ENCODE measurements around the gene OR4D10.
A peak's percentile ranks its signal among the peaks of the same experiment; 100 is the strongest.

The OR4D10 gene

DNA sequence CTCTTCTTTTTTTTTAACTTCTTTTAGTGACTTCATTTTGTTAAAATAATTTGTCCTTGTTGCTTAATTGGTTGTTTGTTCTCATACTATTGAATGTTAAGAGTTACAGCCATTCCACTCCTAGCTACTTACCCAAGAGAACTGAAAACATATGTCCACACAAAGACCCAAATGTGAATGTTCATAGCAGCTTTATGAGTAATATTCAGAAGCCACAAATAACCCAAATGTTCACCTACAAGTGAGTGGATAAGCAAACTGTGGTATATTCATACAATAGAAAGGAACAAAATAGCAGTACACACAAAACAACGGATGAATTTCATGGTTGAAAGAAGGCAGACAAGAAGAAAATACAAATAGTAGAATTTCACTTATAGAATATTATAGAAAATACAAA lies 28.8 kb downstream of the OR4D10 start:
- Histone ChIP-seq H3K79me1 (ENCODE audit: low read depth, low read length) (no peaks in the 10 kb centered on the region), H3K4me1 (ENCODE audit: control insufficient read depth in 2 of 2, insufficient read depth in 1 of 2, low read depth in 1 of 2, low read length in 2 of 2) (no peaks in the 10 kb centered on the region), H4K91ac (ENCODE audit: low read depth, low read length, poor library complexity) (no peak overlapping the region), H3K27me3 (ENCODE audit: control insufficient read depth in 3 of 3, insufficient read depth in 3 of 3, low read depth in 1 of 3, low read length in 3 of 3) (peaks cover 0 to 5% (median 0%) of the 10 kb centered on the region in 3 experiments), H4K8ac (ENCODE audit: low read depth, low read length) (no peak overlapping the region), H3K14ac (ENCODE audit: low read length) (no peak overlapping the region), H3K36me3 (replicated peaks in 1 of 2; ENCODE audit: control insufficient read depth in 2 of 2, insufficient read depth in 2 of 2, low read length in 2 of 2) (no peaks in the 10 kb centered on the region), H2BK5ac (ENCODE audit: low read length) (no peak overlapping the region), H3K9ac (ENCODE audit: low read depth, low read length, poor library complexity) (no peak overlapping the region), H3K9me3 (replicated peaks in 1 of 2; ENCODE audit: control insufficient read depth in 2 of 2, insufficient read depth in 1 of 2, low read depth in 1 of 2, low read length in 2 of 2) (no peaks in the 10 kb centered on the region), H2AFZ (ENCODE audit: low read length) (no peak overlapping the region), H3K4ac (ENCODE audit: low read length) (no peak overlapping the region), H2AK5ac (ENCODE audit: low read depth, low read length) (no peak overlapping the region), H2BK120ac (ENCODE audit: low read depth, low read length) (no peak overlapping the region), H3K23ac (ENCODE audit: low read depth, low read length, poor library complexity) (no peak overlapping the region), H3K4me2 (ENCODE audit: insufficient read depth, low read length, poor library complexity, severe bottlenecking) (no peak overlapping the region), H3K18ac (ENCODE audit: low read length) (no peak overlapping the region), H2BK12ac (ENCODE audit: low read length) (no peak overlapping the region), H3K4me3 (ENCODE audit: low read length in 2 of 2) (no peak overlapping the region), H3K27ac (replicated peaks; ENCODE audit: low read length) (no peak overlapping the region), H2BK15ac (ENCODE audit: low read length) (no peak overlapping the region)
- DNase-seq (ENCODE audit: low spot score), result no peak
- WGBS, 2 donors (ENCODE audit: extremely low coverage in 2 of 2, insufficient read length in 2 of 2, insufficient replicate concordance in 1 of 2), result no CpG with 5 or more reads among the region's 1 CpG

DNA sequence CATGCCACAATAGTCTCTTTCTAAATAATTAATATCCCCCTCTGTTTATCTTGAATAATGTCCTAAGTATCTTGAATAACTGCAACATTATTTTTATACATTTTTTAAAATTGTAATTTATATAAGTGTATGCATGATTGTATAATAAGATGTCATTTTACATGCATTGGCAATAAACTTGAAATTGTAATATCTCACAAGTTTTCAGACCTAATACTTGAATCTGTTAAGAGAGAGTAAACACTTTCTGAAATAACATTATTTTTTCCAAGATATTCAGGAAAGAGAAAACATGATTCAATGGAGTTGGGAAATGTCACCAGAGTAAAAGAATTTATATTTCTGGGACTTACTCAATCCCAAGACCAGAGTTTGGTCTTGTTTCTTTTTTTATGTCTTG lies 30.2 kb downstream of the OR4D10 start, which contains the start of gene OR4D11:
Gene OR4D11 (plus strand): TSS at position 301 of the 400 bp plus-strand sequence. CDS start 0 bp downstream, at position 301.
- H3K14ac ChIP-seq (ENCODE audit: low read length), result no peak within 1 kb of the TSS
- DNase-seq (ENCODE audit: low spot score), result no peak
- peaks cover 0 to 5% (median 0%) of the 10 kb centered on the region in 3 experiments for H3K27me3 ChIP-seq (ENCODE audit: control insufficient read depth in 3 of 3, insufficient read depth in 3 of 3, low read depth in 1 of 3, low read length in 3 of 3)
- H2AK5ac ChIP-seq (ENCODE audit: low read depth, low read length), result peak within 1 kb of the TSS; percentile 42
- H3K9ac ChIP-seq (ENCODE audit: low read depth, low read length, poor library complexity), result no peak within 1 kb of the TSS
- no peak within 1 kb of the TSS for H3K4ac ChIP-seq (ENCODE audit: low read length)
- no peak within 1 kb of the TSS for H2BK120ac ChIP-seq (ENCODE audit: low read depth, low read length)
- no peaks in the 10 kb centered on the region for H3K36me3 ChIP-seq (replicated peaks in 1 of 2; ENCODE audit: control insufficient read depth in 2 of 2, insufficient read depth in 2 of 2, low read length in 2 of 2)
- no peak within 1 kb of the TSS for H3K18ac ChIP-seq (ENCODE audit: low read length)
- no peaks in the 10 kb centered on the region for H3K9me3 ChIP-seq (replicated peaks in 1 of 2; ENCODE audit: control insufficient read depth in 2 of 2, insufficient read depth in 1 of 2, low read depth in 1 of 2, low read length in 2 of 2)
- H4K91ac ChIP-seq (ENCODE audit: low read depth, low read length, poor library complexity), result no peak within 1 kb of the TSS
- H3K27ac ChIP-seq (replicated peaks; ENCODE audit: low read length), result no peak within 1 kb of the TSS
- no peak within 1 kb of the TSS for H3K4me3 ChIP-seq (ENCODE audit: low read length in 2 of 2)
- no peak within 1 kb of the TSS for H4K8ac ChIP-seq (ENCODE audit: low read depth, low read length)
- H2BK12ac ChIP-seq (ENCODE audit: low read length), result no peak within 1 kb of the TSS
- no peak within 1 kb of the TSS for H2AFZ ChIP-seq (ENCODE audit: low read length)
- no peaks in the 10 kb centered on the region for H3K79me1 ChIP-seq (ENCODE audit: low read depth, low read length)
- no peak within 1 kb of the TSS for H2BK5ac ChIP-seq (ENCODE audit: low read length)
- H3K4me1 ChIP-seq (ENCODE audit: control insufficient read depth in 2 of 2, insufficient read depth in 1 of 2, low read depth in 1 of 2, low read length in 2 of 2), result no peaks in the 10 kb centered on the region
- H3K4me2 ChIP-seq (ENCODE audit: insufficient read depth, low read length, poor library complexity, severe bottlenecking), result no peak within 1 kb of the TSS
- no peak within 1 kb of the TSS for H2BK15ac ChIP-seq (ENCODE audit: low read length)
- no peak within 1 kb of the TSS for H3K23ac ChIP-seq (ENCODE audit: low read depth, low read length, poor library complexity)

DNA sequence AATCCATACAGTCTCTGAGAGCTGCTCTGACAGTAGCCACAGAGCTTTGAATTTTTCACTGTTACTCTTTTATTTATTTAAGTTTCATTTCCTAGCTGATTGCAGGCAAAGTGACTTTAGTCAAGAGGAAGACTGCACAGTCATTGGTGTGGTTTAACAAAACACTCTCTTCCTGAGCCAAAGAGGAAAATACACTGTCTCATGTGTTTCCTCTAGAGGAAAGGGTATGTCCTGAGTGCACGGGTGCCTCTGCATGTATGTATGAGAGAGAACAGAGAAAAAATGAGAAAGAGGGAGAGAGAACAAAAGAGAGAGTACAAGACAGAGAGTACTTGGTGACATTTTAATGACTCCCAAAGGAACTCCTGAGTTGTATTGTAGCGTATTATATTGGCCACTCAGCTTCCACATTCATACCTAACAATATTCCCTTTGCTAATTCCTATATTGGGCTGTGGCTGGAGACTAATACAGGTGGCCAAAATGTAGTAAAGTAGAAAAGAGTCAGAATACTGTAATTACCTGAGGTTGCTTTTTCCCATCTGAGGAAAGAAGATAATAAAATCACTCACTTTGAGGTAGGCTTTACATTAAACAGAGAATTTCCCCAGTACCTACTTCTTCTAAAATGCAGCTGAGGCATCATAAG lies 38.0 kb downstream of the OR4D10 start, which contains the start of gene OR4D9:
Gene OR4D9 (plus strand): TSS at position 599 of the 649 bp plus-strand sequence. CDS start 3,374 bp downstream, outside the sequence.
- no peak within 1 kb of the TSS for H2BK15ac ChIP-seq (ENCODE audit: low read length)
- H3K4me1 ChIP-seq (ENCODE audit: control insufficient read depth in 2 of 2, insufficient read depth in 1 of 2, low read depth in 1 of 2, low read length in 2 of 2), result no peaks in the 10 kb centered on the region
- no peak within 1 kb of the TSS for H2BK12ac ChIP-seq (ENCODE audit: low read length)
- H3K18ac ChIP-seq (ENCODE audit: low read length), result no peak within 1 kb of the TSS
- no peak within 1 kb of the TSS for H4K8ac ChIP-seq (ENCODE audit: low read depth, low read length)
- H3K14ac ChIP-seq (ENCODE audit: low read length), result no peak within 1 kb of the TSS
- H3K23ac ChIP-seq (ENCODE audit: low read depth, low read length, poor library complexity), result no peak within 1 kb of the TSS
- no peak within 1 kb of the TSS for H3K4me3 ChIP-seq (ENCODE audit: low read length in 2 of 2)
- no peak within 1 kb of the TSS for H2BK5ac ChIP-seq (ENCODE audit: low read length)
- no peak for DNase-seq (ENCODE audit: low spot score)
- no peak within 1 kb of the TSS for H4K91ac ChIP-seq (ENCODE audit: low read depth, low read length, poor library complexity)
- no peak within 1 kb of the TSS for H3K4ac ChIP-seq (ENCODE audit: low read length)
- H3K36me3 ChIP-seq (replicated peaks in 1 of 2; ENCODE audit: control insufficient read depth in 2 of 2, insufficient read depth in 2 of 2, low read length in 2 of 2), result no peaks in the 10 kb centered on the region
- no peaks in the 10 kb centered on the region for H3K9me3 ChIP-seq (replicated peaks in 1 of 2; ENCODE audit: control insufficient read depth in 2 of 2, insufficient read depth in 1 of 2, low read depth in 1 of 2, low read length in 2 of 2)
- no peak within 1 kb of the TSS for H2AFZ ChIP-seq (ENCODE audit: low read length)
- H3K79me1 ChIP-seq (ENCODE audit: low read depth, low read length), result peaks cover 1% of the 10 kb centered on the region
- WGBS, 2 donors (ENCODE audit: extremely low coverage in 2 of 2, insufficient read length in 2 of 2, insufficient replicate concordance in 1 of 2), result no CpG with 5 or more reads among the region's 2 CpGs
- H3K9ac ChIP-seq (ENCODE audit: low read depth, low read length, poor library complexity), result no peak within 1 kb of the TSS
- H3K27ac ChIP-seq (replicated peaks; ENCODE audit: low read length), result no peak within 1 kb of the TSS
- no peak within 1 kb of the TSS for H2BK120ac ChIP-seq (ENCODE audit: low read depth, low read length)
- H2AK5ac ChIP-seq (ENCODE audit: low read depth, low read length), result no peak within 1 kb of the TSS
- no peak within 1 kb of the TSS for H3K4me2 ChIP-seq (ENCODE audit: insufficient read depth, low read length, poor library complexity, severe bottlenecking)
- no peaks in the 10 kb centered on the region for H3K27me3 ChIP-seq (ENCODE audit: control insufficient read depth in 3 of 3, insufficient read depth in 3 of 3, low read depth in 1 of 3, low read length in 3 of 3)

DNA sequence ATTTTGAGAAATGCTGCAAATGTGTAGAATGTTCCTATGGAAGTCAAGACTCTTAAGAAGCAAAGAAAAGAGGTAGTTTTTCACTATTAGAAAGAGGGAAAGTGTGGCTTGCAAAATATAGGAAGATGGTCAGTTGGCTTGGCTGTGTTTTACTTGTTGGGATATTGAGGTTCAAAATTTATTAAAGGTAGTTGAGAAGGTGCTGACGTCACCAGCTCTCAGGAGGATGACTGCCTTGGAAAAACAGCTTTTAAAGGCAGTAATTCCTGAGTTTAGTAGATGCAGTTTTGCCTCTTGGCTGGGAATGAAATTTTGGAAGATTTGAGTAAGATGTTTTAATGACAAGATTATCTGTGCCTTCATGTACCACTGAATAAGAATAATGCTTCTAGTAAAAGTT lies 38.6 kb downstream of the OR4D10 start:
- Histone ChIP-seq H3K9me3 (replicated peaks in 1 of 2; ENCODE audit: control insufficient read depth in 2 of 2, insufficient read depth in 1 of 2, low read depth in 1 of 2, low read length in 2 of 2) (no peaks in the 10 kb centered on the region), H2AFZ (ENCODE audit: low read length) (no peak overlapping the region), H3K4me2 (ENCODE audit: insufficient read depth, low read length, poor library complexity, severe bottlenecking) (no peak overlapping the region), H3K9ac (ENCODE audit: low read depth, low read length, poor library complexity) (no peak overlapping the region), H2BK12ac (ENCODE audit: low read length) (no peak overlapping the region), H3K27me3 (ENCODE audit: control insufficient read depth in 3 of 3, insufficient read depth in 3 of 3, low read depth in 1 of 3, low read length in 3 of 3) (no peaks in the 10 kb centered on the region), H2AK5ac (ENCODE audit: low read depth, low read length) (no peak overlapping the region), H2BK5ac (ENCODE audit: low read length) (no peak overlapping the region), H2BK15ac (ENCODE audit: low read length) (no peak overlapping the region), H3K18ac (ENCODE audit: low read length) (no peak overlapping the region), H3K4me1 (ENCODE audit: control insufficient read depth in 2 of 2, insufficient read depth in 1 of 2, low read depth in 1 of 2, low read length in 2 of 2) (no peaks in the 10 kb centered on the region), H4K8ac (ENCODE audit: low read depth, low read length) (no peak overlapping the region), H2BK120ac (ENCODE audit: low read depth, low read length) (no peak overlapping the region), H3K36me3 (replicated peaks in 1 of 2; ENCODE audit: control insufficient read depth in 2 of 2, insufficient read depth in 2 of 2, low read length in 2 of 2) (no peaks in the 10 kb centered on the region), H3K23ac (ENCODE audit: low read depth, low read length, poor library complexity) (no peak overlapping the region), H4K91ac (ENCODE audit: low read depth, low read length, poor library complexity) (no peak overlapping the region), H3K4me3 (ENCODE audit: low read length in 2 of 2) (no peak overlapping the region), H3K4ac (ENCODE audit: low read length) (no peak overlapping the region), H3K27ac (replicated peaks; ENCODE audit: low read length) (no peak overlapping the region), H3K79me1 (ENCODE audit: low read depth, low read length) (peaks cover 1% of the 10 kb centered on the region), H3K14ac (ENCODE audit: low read length) (no peak overlapping the region)
- WGBS, 2 donors (ENCODE audit: extremely low coverage in 2 of 2, insufficient read length in 2 of 2, insufficient replicate concordance in 1 of 2), result no CpG with 5 or more reads among the region's 1 CpG
- DNase-seq (ENCODE audit: low spot score), result no peak

Measured in neuronal stem cell (in vitro differentiated cells).